HepG2 (cell line): ENCODE data around the gene RSPRY1. TPM values are rescaled to one million over a fixed set of nuclear protein-coding genes. Genes with fewer than 3 reads are reported as not detected.
A peak's percentile ranks its signal among the peaks of the same experiment; 100 is the strongest.

ENCODE experiments used
- ATAC-seq: fragments of 200-7000 bp; cut with Tn5 transposase; 3 replicates; pipeline ENCODE4 v1.9.1; 2020; ENCODE audit warnings: mild to moderate bottlenecking, moderate library complexity
- BruUV-seq: library from RNA; stranded (reverse); fragments of 400-500 nt; replicated peaks from 2 replicates; lab custom pipeline; 2021; lab: Mats Ljungman, UMichigan
- CTCF ChIA-PET: fragments of 300-600 bp; formaldehyde crosslinking; extraction: SDS; loops from one replicate; lab custom pipeline; 2021; ENCODE audit warnings: low total read pairs, inconsistent platforms, low intra/inter-chr PET ratio; lab: Yijun Ruan, JAX
- POLR2A ChIA-PET: fragments of 350-600 bp; sonication (Branson Sonifier 250); formaldehyde crosslinking; loops from one replicate; lab custom pipeline; 2020; ENCODE audit warnings: antibody characterized with exemption, inconsistent platforms; lab: Yijun Ruan, JAX
- DNase-seq: peaks from one replicate; pipeline ENCODE4 v3.0.0-alpha.2; 2015; ENCODE audit warnings: low spot score
- FAIRE-seq: peaks from 3 replicates; lab custom pipeline; 2011; peaks lifted over from hg19 to GRCh38; lab: Jason Lieb, UNC
- H2AFZ ChIP-seq: one replicate; pipeline ENCODE4 v1.6.1; 2011; ENCODE audit warnings: low read length, inconsistent platforms
- H3K27ac ChIP-seq: fragments of 300-600 bp; 3 replicates; pipeline ENCODE4 v1.8.0; 2011; ENCODE audit warnings: mixed run types, mild to moderate bottlenecking, mixed read lengths, low read length, inconsistent platforms; ENCODE audit not compliant: insufficient read depth; ENCODE audit errors: extremely low read length
- H3K27me3 ChIP-seq, 2 experiments: fragments of 200-600 bp in 1 of 2; 2 replicates in 1 of 2; 3 replicates in 1 of 2; pipeline versions ENCODE4 v1.6.0 to v1.8.0; 2011; ENCODE audit warnings: low read length in 2 of 2, mild to moderate bottlenecking in 2 of 2, moderate library complexity in 2 of 2, inconsistent platforms in 1 of 2; ENCODE audit not compliant: insufficient read depth in 2 of 2, control insufficient read depth in 1 of 2
- H3K36me3 ChIP-seq, 2 experiments: fragments of 200-600 bp in 1 of 2; replicated peaks in 1 of 2; 2 replicates in 1 of 2; 3 replicates in 1 of 2; pipeline versions ENCODE4 v1.5.1 to v1.8.0; 2011; ENCODE audit warnings: low read length in 2 of 2, inconsistent platforms in 1 of 2; ENCODE audit not compliant: insufficient read depth in 2 of 2, control insufficient read depth in 1 of 2
- H3K4me1 ChIP-seq: 2 replicates; pipeline ENCODE4 v1.5.1; 2012; ENCODE audit warnings: low read length, inconsistent platforms; ENCODE audit not compliant: insufficient read depth
- H3K4me2 ChIP-seq: 2 replicates; pipeline ENCODE4 v1.6.0; 2011; ENCODE audit warnings: low read depth, low read length, inconsistent platforms
- H3K4me3 ChIP-seq, 3 experiments: fragments of 200-600 bp in 1 of 3; sonication (generic), shearing (Covaris generic) in 1 of 3; replicated peaks in 1 of 3; 2 replicates each; pipeline ENCODE4 v1.5.1; 2011 to 2016; ENCODE audit warnings: low read length in 3 of 3, inconsistent platforms in 2 of 3, low read depth in 2 of 3, mild to moderate bottlenecking in 2 of 3, control low read depth in 1 of 3, mixed read lengths in 1 of 3; ENCODE audit not compliant: insufficient read depth in 1 of 3
- H3K79me2 ChIP-seq: one replicate; pipeline ENCODE4 v1.6.1; 2011; ENCODE audit warnings: low read length, inconsistent platforms; ENCODE audit not compliant: insufficient read depth
- H3K9ac ChIP-seq: 2 replicates; pipeline ENCODE4 v1.6.0; 2011; ENCODE audit warnings: mild to moderate bottlenecking, low read depth, low read length, inconsistent platforms; ENCODE audit not compliant: insufficient read depth
- H3K9me3 ChIP-seq: 2 replicates; pipeline ENCODE4 v1.5.1; 2012; ENCODE audit warnings: mild to moderate bottlenecking, low read length
- H4K20me1 ChIP-seq: 2 replicates; pipeline ENCODE4 v1.6.0; 2011; ENCODE audit warnings: inconsistent platforms, mild to moderate bottlenecking, low read length, moderate library complexity; ENCODE audit not compliant: insufficient read depth
- CSRNP1 ChIP-seq: sonication (generic); formaldehyde crosslinking; IDR thresholded peaks from 2 replicates; pipeline ENCODE4 v1.8.1; 2023; ENCODE audit warnings: mild to moderate bottlenecking, missing genetic modification reagents
- FOXM1 ChIP-seq: sonication (generic); formaldehyde crosslinking; IDR thresholded peaks from 2 replicates; pipeline ENCODE4 v1.5.0; 2020; ENCODE audit warnings: missing genetic modification reagents
- HNRNPK ChIP-seq: fragments of 200-400 bp; formaldehyde crosslinking; IDR thresholded peaks from 2 replicates; pipeline ENCODE4 v1.6.1; 2018; ENCODE audit warnings: low read length, low read depth, moderate library complexity, mild to moderate bottlenecking; ENCODE audit not compliant: poor library complexity, severe bottlenecking
- ISL2 ChIP-seq: sonication (generic); formaldehyde crosslinking; IDR thresholded peaks from 2 replicates; pipeline ENCODE4 v1.5.0; 2020; ENCODE audit warnings: missing genetic modification reagents
- MYNN ChIP-seq: sonication (generic); formaldehyde crosslinking; IDR thresholded peaks from 2 replicates; pipeline ENCODE4 v1.4.0; 2020; ENCODE audit warnings: mild to moderate bottlenecking, low read depth, missing genetic modification reagents
- PCBP1 ChIP-seq: fragments of 200-400 bp; formaldehyde crosslinking; IDR thresholded peaks from 2 replicates; pipeline ENCODE4 v1.6.1; 2017; ENCODE audit warnings: mild to moderate bottlenecking, low read depth, low read length, borderline replicate concordance
- PCBP2 ChIP-seq: fragments of 200-400 bp; formaldehyde crosslinking; optimal IDR thresholded peaks from 2 replicates; pipeline ENCODE3; 2018; ENCODE audit warnings: low read length, low read depth; ENCODE audit not compliant: poor library complexity, severe bottlenecking
- SRSF1 ChIP-seq: fragments of 200-400 bp; formaldehyde crosslinking; optimal IDR thresholded peaks from 2 replicates; pipeline ENCODE3; 2017; ENCODE audit warnings: mild to moderate bottlenecking, low read depth, low read length, moderate library complexity
- TAF1 ChIP-seq: sonication (generic); formaldehyde crosslinking; IDR thresholded peaks from 2 replicates; pipeline ENCODE4 v1.4.0; 2020; ENCODE audit warnings: missing genetic modification reagents
- TMF1 ChIP-seq: sonication (generic); formaldehyde crosslinking; IDR thresholded peaks from 2 replicates; pipeline ENCODE4 v1.8.1; 2022; ENCODE audit warnings: low read depth, missing genetic modification reagents
- TRIM24 ChIP-seq: sonication (generic); formaldehyde crosslinking; IDR thresholded peaks from 2 replicates; pipeline ENCODE4 v1.8.0; 2022; ENCODE audit warnings: mild to moderate bottlenecking, missing genetic modification reagents
- ZFP62 ChIP-seq: sonication (generic); formaldehyde crosslinking; IDR thresholded peaks from 2 replicates; pipeline ENCODE4 v1.4.0; 2020; ENCODE audit warnings: missing genetic modification reagents
- ZNF510 ChIP-seq: sonication (generic); formaldehyde crosslinking; IDR thresholded peaks from 2 replicates; pipeline ENCODE4 v1.4.0; 2020; ENCODE audit warnings: low read depth, mild to moderate bottlenecking, missing genetic modification reagents
- ZNF850 ChIP-seq: sonication (generic); formaldehyde crosslinking; conservative IDR thresholded peaks from 2 replicates; pipeline ENCODE4 v1.9.0; 2021; ENCODE audit warnings: mild to moderate bottlenecking, missing genetic modification reagents
- WGBS: methylation state at CpG from one replicate; pipeline ENCODE4 v1.1.6; 2017; ENCODE audit warnings: low lambda C conversion rate; 5-methylcytosine and 5-hydroxymethylcytosine counted together
- in situ Hi-C: cut with HindIII; loops from 2 replicates; pipeline ENCODE4 v1.10.0; 2017; ENCODE audit warnings: low pct_unique_long_range_greater_than_20kb; ENCODE audit not compliant: extremely low pct_ligation_motif_present
- intact Hi-C: fragments of 100-400 bp; cut with micrococcal nuclease; formaldehyde crosslinking; loops from one replicate; pipeline ENCODE4 v1.10.0; 2022; ENCODE audit not compliant: unreplicated experiment
- polyA plus RNA-seq, 8 experiments: library from polyadenylated mRNA; depleted of rRNA in 3 of 8; stranded (reverse) in 7 of 8; unstranded in 1 of 8; fragments of >200 nt; fragmentation: Illumina TruSeq in 4 of 8; extraction: Trizol in 4 of 8; gene quantifications; 2 replicates each; pipeline versions ENCODE4 v1.2.1 to v1.2.3, GENCODE V29; 2011 to 2016; ENCODE audit warnings: low read depth in 4 of 8, missing spikeins in 1 of 8, mixed read lengths in 1 of 8; ENCODE audit not compliant: insufficient read depth in 1 of 8
- total RNA-seq, 5 experiments: library from RNA; depleted of rRNA; stranded (reverse); fragments of >200 nt; fragmentation: Illumina TruSeq; extraction: Trizol; gene quantifications; 2 replicates each; pipeline ENCODE4 v1.2.3, GENCODE V29; 2016; ENCODE audit warnings: low read depth in 1 of 5
- TF ChIP-seq, protein P1 (sequence below): sonication (generic); formaldehyde crosslinking; IDR thresholded peaks from 2 replicates; pipeline ENCODE4 v1.9.0; 2021; ENCODE audit warnings: mild to moderate bottlenecking, missing genetic modification reagents

The RSPRY1 gene
- total and polyA plus RNA-seq, 2 of the 13 experiments (the other 11 are each of a cell fraction or from before 2014, with no cell fraction given): 53.4 to 61.0 TPM

DNA sequence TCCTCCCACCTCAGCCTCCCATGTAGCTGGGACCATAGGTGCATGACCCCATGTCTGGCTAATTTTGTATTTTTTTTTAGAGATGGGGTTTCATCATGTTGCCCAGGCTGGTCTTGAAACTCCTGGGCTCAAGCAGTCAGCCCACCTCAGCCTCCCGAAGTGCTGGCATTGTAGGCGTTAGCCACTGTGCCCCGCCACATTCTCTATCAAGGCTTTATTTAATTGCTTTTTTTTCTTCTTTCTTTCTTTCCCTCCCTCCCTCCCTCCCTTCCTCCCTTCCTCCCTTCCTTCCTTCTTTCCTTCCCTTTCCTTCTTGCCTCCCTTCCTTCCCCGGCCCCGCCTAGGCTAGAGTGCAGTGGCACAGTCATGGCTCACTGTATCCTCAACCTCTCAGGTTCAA lies 23.7 kb downstream of the RSPRY1 start:
- no TSS peak for BruUV-seq
- H4K20me1 ChIP-seq: no peaks in the 10 kb centered on the region
- H3K4me3 ChIP-seq: no peak overlapping the region
- H3K27me3 ChIP-seq: no peaks in the 10 kb centered on the region
- H3K36me3 ChIP-seq: peaks cover 39 to 86% of the 10 kb centered on the region in 2 experiments
- no peak overlapping the region for H3K9ac ChIP-seq
- WGBS: 98% methylated on average over 5 of the region's 5 CpGs
- H2AFZ ChIP-seq: no peak overlapping the region
- H3K4me1 ChIP-seq: no peaks in the 10 kb centered on the region
- DNase-seq (no peak), ATAC-seq (no peak), FAIRE-seq (no peak)
- POLR2A ChIA-PET: no interaction called here
- no peak overlapping the region for H3K4me2 ChIP-seq
- TF ChIP-seq MYNN (CRISPR knock-in tag) (no peak), ZFP62 (no peak), PCBP1 (0 out of 2 replicates have a peak, but pooled peaks have one; percentile 43), TMF1 (CRISPR knock-in tag) (no peak), FOXM1 (CRISPR knock-in tag) (no peak), TRIM24 (CRISPR knock-in tag) (no peak), SRSF1 (no peak), CSRNP1 (CRISPR knock-in tag) (no peak), ZNF510 (CRISPR knock-in tag) (no peak), ISL2 (CRISPR knock-in tag) (no peak), HNRNPK (peak; percentile 54), PCBP2 (peak; percentile 83), TAF1 (CRISPR knock-in tag) (no peak), ZNF850 (CRISPR knock-in tag) (no peak)
- TF ChIP-seq, protein P1, sequence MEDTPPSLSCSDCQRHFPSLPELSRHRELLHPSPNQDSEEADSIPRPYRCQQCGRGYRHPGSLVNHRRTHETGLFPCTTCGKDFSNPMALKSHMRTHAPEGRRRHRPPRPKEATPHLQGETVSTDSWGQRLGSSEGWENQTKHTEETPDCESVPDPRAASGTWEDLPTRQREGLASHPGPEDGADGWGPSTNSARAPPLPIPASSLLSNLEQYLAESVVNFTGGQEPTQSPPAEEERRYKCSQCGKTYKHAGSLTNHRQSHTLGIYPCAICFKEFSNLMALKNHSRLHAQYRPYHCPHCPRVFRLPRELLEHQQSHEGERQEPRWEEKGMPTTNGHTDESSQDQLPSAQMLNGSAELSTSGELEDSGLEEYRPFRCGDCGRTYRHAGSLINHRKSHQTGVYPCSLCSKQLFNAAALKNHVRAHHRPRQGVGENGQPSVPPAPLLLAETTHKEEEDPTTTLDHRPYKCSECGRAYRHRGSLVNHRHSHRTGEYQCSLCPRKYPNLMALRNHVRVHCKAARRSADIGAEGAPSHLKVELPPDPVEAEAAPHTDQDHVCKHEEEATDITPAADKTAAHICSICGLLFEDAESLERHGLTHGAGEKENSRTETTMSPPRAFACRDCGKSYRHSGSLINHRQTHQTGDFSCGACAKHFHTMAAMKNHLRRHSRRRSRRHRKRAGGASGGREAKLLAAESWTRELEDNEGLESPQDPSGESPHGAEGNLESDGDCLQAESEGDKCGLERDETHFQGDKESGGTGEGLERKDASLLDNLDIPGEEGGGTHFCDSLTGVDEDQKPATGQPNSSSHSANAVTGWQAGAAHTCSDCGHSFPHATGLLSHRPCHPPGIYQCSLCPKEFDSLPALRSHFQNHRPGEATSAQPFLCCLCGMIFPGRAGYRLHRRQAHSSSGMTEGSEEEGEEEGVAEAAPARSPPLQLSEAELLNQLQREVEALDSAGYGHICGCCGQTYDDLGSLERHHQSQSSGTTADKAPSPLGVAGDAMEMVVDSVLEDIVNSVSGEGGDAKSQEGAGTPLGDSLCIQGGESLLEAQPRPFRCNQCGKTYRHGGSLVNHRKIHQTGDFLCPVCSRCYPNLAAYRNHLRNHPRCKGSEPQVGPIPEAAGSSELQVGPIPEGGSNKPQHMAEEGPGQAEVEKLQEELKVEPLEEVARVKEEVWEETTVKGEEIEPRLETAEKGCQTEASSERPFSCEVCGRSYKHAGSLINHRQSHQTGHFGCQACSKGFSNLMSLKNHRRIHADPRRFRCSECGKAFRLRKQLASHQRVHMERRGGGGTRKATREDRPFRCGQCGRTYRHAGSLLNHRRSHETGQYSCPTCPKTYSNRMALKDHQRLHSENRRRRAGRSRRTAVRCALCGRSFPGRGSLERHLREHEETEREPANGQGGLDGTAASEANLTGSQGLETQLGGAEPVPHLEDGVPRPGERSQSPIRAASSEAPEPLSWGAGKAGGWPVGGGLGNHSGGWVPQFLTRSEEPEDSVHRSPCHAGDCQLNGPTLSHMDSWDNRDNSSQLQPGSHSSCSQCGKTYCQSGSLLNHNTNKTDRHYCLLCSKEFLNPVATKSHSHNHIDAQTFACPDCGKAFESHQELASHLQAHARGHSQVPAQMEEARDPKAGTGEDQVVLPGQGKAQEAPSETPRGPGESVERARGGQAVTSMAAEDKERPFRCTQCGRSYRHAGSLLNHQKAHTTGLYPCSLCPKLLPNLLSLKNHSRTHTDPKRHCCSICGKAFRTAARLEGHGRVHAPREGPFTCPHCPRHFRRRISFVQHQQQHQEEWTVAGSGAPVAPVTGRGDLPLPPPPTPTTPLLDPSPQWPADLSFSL (CRISPR knock-in tag): no peak
- intact Hi-C loops (no loop called here), in situ Hi-C loops (no loop called here)
- no peaks in the 10 kb centered on the region for H3K79me2 ChIP-seq
- H3K27ac ChIP-seq: no peak overlapping the region
- CTCF ChIA-PET: no interaction called here
- no peaks in the 10 kb centered on the region for H3K9me3 ChIP-seq
